Smooth muscle cell (in vitro differentiated cells): ENCODE data around the gene TAS2R5. TPM values are rescaled to one million over a fixed set of nuclear protein-coding genes. Genes with fewer than 3 reads are reported as not detected.

ENCODE experiments used
- DNase-seq: peaks from one replicate; lab custom pipeline; 2025; ENCODE audit not compliant: unreplicated experiment; lab: John Stamatoyannopoulos, UW
- H2AFZ ChIP-seq: fragments of 200-600 bp; sonication (generic); 2 replicates; pipeline ENCODE4 v1.6.0; 2016; ENCODE audit warnings: antibody characterized with exemption, low read depth, mild to moderate bottlenecking
- H3F3A ChIP-seq: fragments of 200-600 bp; sonication (generic); 2 replicates; pipeline ENCODE4 v1.6.0; 2017; ENCODE audit warnings: antibody characterized with exemption, low read depth
- H3K27ac ChIP-seq: fragments of 200-600 bp; sonication (generic); 2 replicates; pipeline ENCODE4 v1.5.1; 2016; ENCODE audit warnings: low read depth, mild to moderate bottlenecking
- H3K27me3 ChIP-seq: fragments of 200-600 bp; sonication (generic); 2 replicates; pipeline ENCODE4 v1.6.1; 2016; ENCODE audit warnings: low read depth, mild to moderate bottlenecking
- H3K36me3 ChIP-seq: fragments of 200-600 bp; sonication (generic); 2 replicates; pipeline ENCODE4 v1.5.1; 2016; ENCODE audit warnings: low read depth
- H3K4me1 ChIP-seq: fragments of 200-600 bp; sonication (generic); 2 replicates; pipeline ENCODE4 v1.5.1; 2016; ENCODE audit warnings: low read depth
- H3K4me2 ChIP-seq: fragments of 200-600 bp; sonication (generic); 2 replicates; pipeline ENCODE4 v1.6.0; 2016; ENCODE audit warnings: mild to moderate bottlenecking
- H3K4me3 ChIP-seq: fragments of 200-600 bp; sonication (generic); 2 replicates; pipeline ENCODE4 v1.5.1; 2016; ENCODE audit warnings: mild to moderate bottlenecking
- H3K79me2 ChIP-seq: fragments of 200-600 bp; sonication (generic); 2 replicates; pipeline ENCODE4 v1.6.0; 2016; ENCODE audit warnings: low read depth, mild to moderate bottlenecking
- H3K9ac ChIP-seq: fragments of 200-600 bp; sonication (generic); 2 replicates; pipeline ENCODE4 v1.6.0; 2016; ENCODE audit warnings: low read depth
- H3K9me3 ChIP-seq: fragments of 200-600 bp; sonication (generic); replicated peaks from 2 replicates; pipeline ENCODE4 v1.5.1; 2016; ENCODE audit warnings: low read depth
- H4K20me1 ChIP-seq: fragments of 200-600 bp; sonication (generic); 2 replicates; pipeline ENCODE4 v1.6.0; 2016; ENCODE audit warnings: low read depth
- WGBS: methylation state at CpG from one replicate; pipeline ENCODE4 v1.1.7; 2016; ENCODE audit warnings: low lambda C conversion rate; 5-methylcytosine and 5-hydroxymethylcytosine counted together
- polyA plus RNA-seq: library from polyadenylated mRNA; unstranded; fragments of >200 nt; fragmentation: Nextera tagmentation; extraction: Ambion mirVana; gene quantifications from 2 replicates; pipeline ENCODE4 v1.2.1, GENCODE V29; 2016
- total RNA-seq: library from RNA; depleted of rRNA; stranded (reverse); fragments of >200 nt; gene quantifications from 2 replicates; pipeline ENCODE4 v1.2.3, GENCODE V29; 2014
- TF ChIP-seq, protein P1 (sequence below): fragments of 200-600 bp; sonication (generic); IDR thresholded peaks from 2 replicates; pipeline ENCODE4 v1.5.1; 2017; ENCODE audit warnings: borderline replicate concordance, mild to moderate bottlenecking, antibody characterized with exemption; ENCODE audit not compliant: insufficient read depth, poor library complexity, severe bottlenecking

Gene TAS2R5
- total and polyA plus RNA-seq, 2 experiments from 2014 or later, result 0.36 TPM; not detected in 1

- Histone ChIP-seq H3F3A (no peaks in the 10 kb centered on the region), H3K36me3 (no peaks in the 10 kb centered on the region), H2AFZ (no peak within 1 kb of the TSS), H4K20me1 (no peaks in the 10 kb centered on the region), H3K4me2 (no peak within 1 kb of the TSS), H3K79me2 (no peaks in the 10 kb centered on the region), H3K4me1 (no peaks in the 10 kb centered on the region), H3K4me3 (no peak within 1 kb of the TSS), H3K9ac (no peak within 1 kb of the TSS), H3K9me3 (no peaks in the 10 kb centered on the region), H3K27me3 (no peaks in the 10 kb centered on the region), H3K27ac (no peak within 1 kb of the TSS)
- TF ChIP-seq, protein P1, sequence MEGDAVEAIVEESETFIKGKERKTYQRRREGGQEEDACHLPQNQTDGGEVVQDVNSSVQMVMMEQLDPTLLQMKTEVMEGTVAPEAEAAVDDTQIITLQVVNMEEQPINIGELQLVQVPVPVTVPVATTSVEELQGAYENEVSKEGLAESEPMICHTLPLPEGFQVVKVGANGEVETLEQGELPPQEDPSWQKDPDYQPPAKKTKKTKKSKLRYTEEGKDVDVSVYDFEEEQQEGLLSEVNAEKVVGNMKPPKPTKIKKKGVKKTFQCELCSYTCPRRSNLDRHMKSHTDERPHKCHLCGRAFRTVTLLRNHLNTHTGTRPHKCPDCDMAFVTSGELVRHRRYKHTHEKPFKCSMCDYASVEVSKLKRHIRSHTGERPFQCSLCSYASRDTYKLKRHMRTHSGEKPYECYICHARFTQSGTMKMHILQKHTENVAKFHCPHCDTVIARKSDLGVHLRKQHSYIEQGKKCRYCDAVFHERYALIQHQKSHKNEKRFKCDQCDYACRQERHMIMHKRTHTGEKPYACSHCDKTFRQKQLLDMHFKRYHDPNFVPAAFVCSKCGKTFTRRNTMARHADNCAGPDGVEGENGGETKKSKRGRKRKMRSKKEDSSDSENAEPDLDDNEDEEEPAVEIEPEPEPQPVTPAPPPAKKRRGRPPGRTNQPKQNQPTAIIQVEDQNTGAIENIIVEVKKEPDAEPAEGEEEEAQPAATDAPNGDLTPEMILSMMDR, result no peak
- WGBS, result 96% methylated on average over 1 of the region's 1 CpG
- no peak for DNase-seq
These were observed 13.6 kb upstream of the TAS2R5 start, which contains the start of gene TAS2R4 for GRCh38 chr7:141776374-141776773. TAS2R4 (plus strand) TSS chr7:141776674; CDS start chr7:141778489, 1,815 bp downstream.

DNA sequence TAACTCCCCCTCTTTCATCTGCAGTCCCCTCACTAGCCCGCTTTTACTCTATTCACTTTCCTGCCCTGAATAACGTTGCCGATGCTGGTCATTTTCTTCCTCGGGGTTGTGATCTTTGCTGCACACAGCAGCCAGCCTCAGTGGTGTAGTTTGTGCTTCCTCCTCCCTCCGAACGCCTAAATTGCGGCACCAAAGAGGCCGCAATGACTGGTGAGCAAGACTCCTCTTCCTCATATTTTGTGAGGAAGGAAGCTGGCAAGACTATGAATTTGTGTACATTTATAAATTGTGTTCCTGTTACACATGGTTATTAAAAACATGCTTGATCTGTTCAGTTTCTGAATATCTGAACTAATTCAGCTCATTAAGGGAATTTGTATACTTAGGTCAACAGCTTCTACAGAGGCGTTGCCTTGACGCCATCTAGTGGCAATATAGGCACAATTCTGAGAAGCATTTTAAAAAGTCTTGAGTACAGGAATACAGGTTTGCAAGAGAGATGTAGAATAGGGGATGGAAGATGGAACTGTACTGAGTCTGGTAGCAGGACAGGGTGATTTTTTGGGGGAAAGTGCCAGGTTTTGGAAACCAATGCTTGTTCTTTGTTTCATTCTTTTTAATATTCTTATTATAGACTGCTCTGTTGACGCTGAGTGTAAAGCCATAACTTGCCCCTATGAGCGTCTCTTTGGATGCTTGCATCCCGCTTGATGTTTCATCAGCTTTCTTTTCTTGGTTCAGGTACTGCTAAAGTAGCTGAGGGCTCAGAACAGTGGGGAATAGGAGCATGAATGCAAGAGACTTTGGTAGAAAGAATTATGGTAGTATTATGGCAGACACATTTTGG, 4.1 kb upstream of the TAS2R5 start:
- no peak for DNase-seq
- Histone ChIP-seq H3K4me1 (no peaks in the 10 kb centered on the region), H3K9ac (no peak overlapping the region), H3K36me3 (no peaks in the 10 kb centered on the region), H3K9me3 (no peaks in the 10 kb centered on the region), H4K20me1 (peaks cover 2% of the 10 kb centered on the region), H3K79me2 (no peaks in the 10 kb centered on the region), H3F3A (no peaks in the 10 kb centered on the region), H3K4me2 (no peak overlapping the region), H2AFZ (no peak overlapping the region), H3K27me3 (no peaks in the 10 kb centered on the region), H3K4me3 (no peak overlapping the region), H3K27ac (no peak overlapping the region)
- TF ChIP-seq, protein P1, result peak; percentile 70
- 77% methylated on average over 13 of the region's 13 CpGs for WGBS

- H3K4me3 ChIP-seq, result no peak overlapping the region
- no peak overlapping the region for H2AFZ ChIP-seq
- no peaks in the 10 kb centered on the region for H3K36me3 ChIP-seq
- TF ChIP-seq, protein P1, result no peak
- H3K4me2 ChIP-seq, result no peak overlapping the region
- H3K9me3 ChIP-seq, result no peaks in the 10 kb centered on the region
- 97% methylated on average over 2 of the region's 2 CpGs for WGBS
- H4K20me1 ChIP-seq, result peaks cover 2% of the 10 kb centered on the region
- no peaks in the 10 kb centered on the region for H3K79me2 ChIP-seq
- no peaks in the 10 kb centered on the region for H3K4me1 ChIP-seq
- H3F3A ChIP-seq, result no peaks in the 10 kb centered on the region
- H3K9ac ChIP-seq, result no peak overlapping the region
- H3K27me3 ChIP-seq, result no peaks in the 10 kb centered on the region
- H3K27ac ChIP-seq, result no peak overlapping the region
- no peak for DNase-seq
These were observed 1.7 kb upstream of the TAS2R5 start for GRCh38 chr7:141788296-141788695.
